Smooth muscle cell (in vitro differentiated cells): ENCODE data around the gene SIM1. TPM values are rescaled to one million over a fixed set of nuclear protein-coding genes. Genes with fewer than 3 reads are reported as not detected.

Experiments
- DNase-seq: peaks from one replicate; lab custom pipeline; 2025; ENCODE audit not compliant: unreplicated experiment; lab: John Stamatoyannopoulos, UW
- H2AFZ ChIP-seq: fragments of 200-600 bp; sonication (generic); 2 replicates; pipeline ENCODE4 v1.6.0; 2016; ENCODE audit warnings: antibody characterized with exemption, low read depth, mild to moderate bottlenecking
- H3F3A ChIP-seq: fragments of 200-600 bp; sonication (generic); 2 replicates; pipeline ENCODE4 v1.6.0; 2017; ENCODE audit warnings: antibody characterized with exemption, low read depth
- H3K27ac ChIP-seq: fragments of 200-600 bp; sonication (generic); 2 replicates; pipeline ENCODE4 v1.5.1; 2016; ENCODE audit warnings: low read depth, mild to moderate bottlenecking
- H3K27me3 ChIP-seq: fragments of 200-600 bp; sonication (generic); 2 replicates; pipeline ENCODE4 v1.6.1; 2016; ENCODE audit warnings: low read depth, mild to moderate bottlenecking
- H3K36me3 ChIP-seq: fragments of 200-600 bp; sonication (generic); 2 replicates; pipeline ENCODE4 v1.5.1; 2016; ENCODE audit warnings: low read depth
- H3K4me1 ChIP-seq: fragments of 200-600 bp; sonication (generic); 2 replicates; pipeline ENCODE4 v1.5.1; 2016; ENCODE audit warnings: low read depth
- H3K4me2 ChIP-seq: fragments of 200-600 bp; sonication (generic); 2 replicates; pipeline ENCODE4 v1.6.0; 2016; ENCODE audit warnings: mild to moderate bottlenecking
- H3K4me3 ChIP-seq: fragments of 200-600 bp; sonication (generic); 2 replicates; pipeline ENCODE4 v1.5.1; 2016; ENCODE audit warnings: mild to moderate bottlenecking
- H3K79me2 ChIP-seq: fragments of 200-600 bp; sonication (generic); 2 replicates; pipeline ENCODE4 v1.6.0; 2016; ENCODE audit warnings: low read depth, mild to moderate bottlenecking
- H3K9ac ChIP-seq: fragments of 200-600 bp; sonication (generic); 2 replicates; pipeline ENCODE4 v1.6.0; 2016; ENCODE audit warnings: low read depth
- H3K9me3 ChIP-seq: fragments of 200-600 bp; sonication (generic); replicated peaks from 2 replicates; pipeline ENCODE4 v1.5.1; 2016; ENCODE audit warnings: low read depth
- H4K20me1 ChIP-seq: fragments of 200-600 bp; sonication (generic); 2 replicates; pipeline ENCODE4 v1.6.0; 2016; ENCODE audit warnings: low read depth
- WGBS: methylation state at CpG from one replicate; pipeline ENCODE4 v1.1.7; 2016; ENCODE audit warnings: low lambda C conversion rate; 5-methylcytosine and 5-hydroxymethylcytosine counted together
- polyA plus RNA-seq: library from polyadenylated mRNA; unstranded; fragments of >200 nt; fragmentation: Nextera tagmentation; extraction: Ambion mirVana; gene quantifications from 2 replicates; pipeline ENCODE4 v1.2.1, GENCODE V29; 2016
- total RNA-seq: library from RNA; depleted of rRNA; stranded (reverse); fragments of >200 nt; gene quantifications from 2 replicates; pipeline ENCODE4 v1.2.3, GENCODE V29; 2014
- TF ChIP-seq, protein P1 (sequence below): fragments of 200-600 bp; sonication (generic); IDR thresholded peaks from 2 replicates; pipeline ENCODE4 v1.5.1; 2017; ENCODE audit warnings: borderline replicate concordance, mild to moderate bottlenecking, antibody characterized with exemption; ENCODE audit not compliant: insufficient read depth, poor library complexity, severe bottlenecking

The SIM1 gene
- total and polyA plus RNA-seq, 2 experiments from 2014 or later, result not detected

DNA sequence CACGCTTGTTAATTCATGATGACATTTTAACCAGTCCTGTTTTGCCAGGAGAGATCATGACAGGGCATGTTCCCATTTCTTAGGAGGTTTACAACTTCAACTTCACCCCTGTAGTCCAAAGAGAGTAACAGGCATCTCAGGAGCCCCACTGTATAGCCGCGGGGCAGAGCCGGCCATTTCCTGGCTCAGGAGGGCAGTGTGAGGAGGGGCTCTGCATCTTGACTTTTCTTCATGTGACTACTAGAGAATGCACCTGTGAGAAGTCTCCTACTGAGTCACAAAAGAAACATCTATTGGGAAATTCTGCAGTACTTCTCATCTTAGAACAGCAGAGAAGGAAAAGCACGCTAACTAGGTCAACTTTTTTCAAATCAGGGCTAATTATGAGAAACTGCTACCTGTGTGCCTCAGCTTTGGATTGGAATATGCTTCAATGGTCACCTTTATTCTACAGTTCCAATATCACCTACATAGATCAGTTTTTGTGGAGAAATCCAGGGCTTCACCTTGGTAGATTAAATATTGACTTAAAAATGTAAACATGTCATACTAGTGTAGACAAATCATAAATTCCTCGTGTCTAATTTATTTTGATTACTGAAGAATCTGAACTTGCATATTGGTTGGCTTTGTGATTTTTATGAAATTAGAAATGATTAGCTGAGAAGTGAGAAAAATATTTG, 28.6 kb upstream of the SIM1 start:
- Histone ChIP-seq H3K9me3 (no peaks in the 10 kb centered on the region), H3K27ac (no peak overlapping the region), H4K20me1 (no peaks in the 10 kb centered on the region), H3K9ac (no peak overlapping the region), H3K4me1 (no peaks in the 10 kb centered on the region), H3F3A (no peaks in the 10 kb centered on the region), H3K79me2 (no peaks in the 10 kb centered on the region), H3K27me3 (no peaks in the 10 kb centered on the region), H3K4me2 (no peak overlapping the region), H3K36me3 (no peaks in the 10 kb centered on the region), H2AFZ (no peak overlapping the region), H3K4me3 (no peak overlapping the region)
- no peak for DNase-seq
- WGBS, result 65% methylated on average over 6 of the region's 6 CpGs
- TF ChIP-seq, protein P1, sequence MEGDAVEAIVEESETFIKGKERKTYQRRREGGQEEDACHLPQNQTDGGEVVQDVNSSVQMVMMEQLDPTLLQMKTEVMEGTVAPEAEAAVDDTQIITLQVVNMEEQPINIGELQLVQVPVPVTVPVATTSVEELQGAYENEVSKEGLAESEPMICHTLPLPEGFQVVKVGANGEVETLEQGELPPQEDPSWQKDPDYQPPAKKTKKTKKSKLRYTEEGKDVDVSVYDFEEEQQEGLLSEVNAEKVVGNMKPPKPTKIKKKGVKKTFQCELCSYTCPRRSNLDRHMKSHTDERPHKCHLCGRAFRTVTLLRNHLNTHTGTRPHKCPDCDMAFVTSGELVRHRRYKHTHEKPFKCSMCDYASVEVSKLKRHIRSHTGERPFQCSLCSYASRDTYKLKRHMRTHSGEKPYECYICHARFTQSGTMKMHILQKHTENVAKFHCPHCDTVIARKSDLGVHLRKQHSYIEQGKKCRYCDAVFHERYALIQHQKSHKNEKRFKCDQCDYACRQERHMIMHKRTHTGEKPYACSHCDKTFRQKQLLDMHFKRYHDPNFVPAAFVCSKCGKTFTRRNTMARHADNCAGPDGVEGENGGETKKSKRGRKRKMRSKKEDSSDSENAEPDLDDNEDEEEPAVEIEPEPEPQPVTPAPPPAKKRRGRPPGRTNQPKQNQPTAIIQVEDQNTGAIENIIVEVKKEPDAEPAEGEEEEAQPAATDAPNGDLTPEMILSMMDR, result no peak

DNA sequence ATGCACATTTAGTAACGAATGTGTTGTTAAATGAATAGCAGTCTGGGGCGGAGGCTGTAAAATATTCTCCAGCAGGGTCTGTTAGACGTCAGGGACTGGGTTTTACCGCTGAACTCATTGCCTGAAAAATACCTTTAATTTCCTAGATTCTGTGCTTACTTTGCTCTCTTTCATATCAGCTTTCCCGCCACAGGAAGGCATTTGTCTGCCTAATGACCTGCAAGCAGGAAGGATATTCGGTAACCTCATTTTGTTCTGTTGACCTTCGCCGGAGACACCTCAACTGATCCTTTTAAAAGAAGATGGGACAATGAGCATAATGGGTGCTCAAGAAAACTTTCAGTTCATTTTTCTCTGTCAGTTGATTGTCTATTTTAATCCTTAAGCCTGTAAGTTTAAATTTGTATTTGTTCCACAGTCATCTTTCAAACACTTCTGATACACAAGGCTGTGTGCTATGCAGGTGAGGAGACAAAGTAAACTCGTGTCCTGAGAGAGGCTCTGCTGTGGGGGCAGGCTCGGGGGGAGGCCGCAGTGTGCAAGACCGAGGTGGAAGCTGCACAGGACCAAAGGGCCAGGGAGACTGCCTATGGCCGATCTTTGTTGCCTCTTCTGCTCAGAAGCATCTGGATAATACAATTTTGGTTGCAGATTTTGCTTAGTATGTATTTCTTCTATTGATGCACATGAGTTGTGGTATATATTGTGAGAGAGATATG, 27.4 kb upstream of the SIM1 start:
- H3F3A ChIP-seq, result no peaks in the 10 kb centered on the region
- H3K27me3 ChIP-seq, result no peaks in the 10 kb centered on the region
- 71% methylated on average over 13 of the region's 13 CpGs for WGBS
- no peak overlapping the region for H3K4me2 ChIP-seq
- no peak overlapping the region for H2AFZ ChIP-seq
- no peaks in the 10 kb centered on the region for H3K9me3 ChIP-seq
- H3K27ac ChIP-seq, result no peak overlapping the region
- TF ChIP-seq, protein P1, result no peak
- H4K20me1 ChIP-seq, result no peaks in the 10 kb centered on the region
- H3K79me2 ChIP-seq, result no peaks in the 10 kb centered on the region
- H3K4me3 ChIP-seq, result no peak overlapping the region
- H3K4me1 ChIP-seq, result no peaks in the 10 kb centered on the region
- no peak overlapping the region for H3K9ac ChIP-seq
- no peak for DNase-seq
- H3K36me3 ChIP-seq, result no peaks in the 10 kb centered on the region

GRCh38 chr6:100490065-100490464, 25.3 kb upstream of the SIM1 start:
- no peak overlapping the region for H3K9ac ChIP-seq
- H3K9me3 ChIP-seq, result no peaks in the 10 kb centered on the region
- no peaks in the 10 kb centered on the region for H3K36me3 ChIP-seq
- no peak overlapping the region for H3K4me2 ChIP-seq
- no peaks in the 10 kb centered on the region for H3F3A ChIP-seq
- no peak for DNase-seq
- 95% methylated on average over 2 of the region's 2 CpGs for WGBS
- no peak overlapping the region for H3K4me3 ChIP-seq
- no peak overlapping the region for H3K27ac ChIP-seq
- no peak overlapping the region for H2AFZ ChIP-seq
- TF ChIP-seq, protein P1, result no peak
- no peaks in the 10 kb centered on the region for H3K27me3 ChIP-seq
- no peaks in the 10 kb centered on the region for H3K79me2 ChIP-seq
- H4K20me1 ChIP-seq, result no peaks in the 10 kb centered on the region
- no peaks in the 10 kb centered on the region for H3K4me1 ChIP-seq

- DNase-seq, result no peak
- Histone ChIP-seq H3K4me3 (no peak overlapping the region), H3K36me3 (no peaks in the 10 kb centered on the region), H3K9ac (no peak overlapping the region), H3K27me3 (peaks cover 11% of the 10 kb centered on the region), H4K20me1 (no peaks in the 10 kb centered on the region), H3F3A (no peaks in the 10 kb centered on the region), H2AFZ (no peak overlapping the region), H3K4me1 (no peaks in the 10 kb centered on the region), H3K79me2 (no peaks in the 10 kb centered on the region), H3K4me2 (no peak overlapping the region), H3K27ac (no peak overlapping the region), H3K9me3 (no peaks in the 10 kb centered on the region)
- 80% methylated on average over 5 of the region's 5 CpGs for WGBS
- TF ChIP-seq, protein P1, result no peak
Observed at GRCh38 chr6:100488244-100488643, 23.5 kb upstream of the SIM1 start.
